GM12874 (cell line): ENCODE data around the gene ACTL9.

Source experiments
- CTCF ChIP-seq: IDR thresholded peaks from 2 replicates; pipeline ENCODE4 v1.5.1; 2011; ENCODE audit warnings: low read depth, mild to moderate bottlenecking, control low read depth, low read length, moderate library complexity; ENCODE audit not compliant: insufficient read depth

The ACTL9 gene

GRCh38 chr19:8695501-8695900 is 3.1 kb downstream of the ACTL9 start:
- no peak for TF ChIP-seq CTCF

DNA sequence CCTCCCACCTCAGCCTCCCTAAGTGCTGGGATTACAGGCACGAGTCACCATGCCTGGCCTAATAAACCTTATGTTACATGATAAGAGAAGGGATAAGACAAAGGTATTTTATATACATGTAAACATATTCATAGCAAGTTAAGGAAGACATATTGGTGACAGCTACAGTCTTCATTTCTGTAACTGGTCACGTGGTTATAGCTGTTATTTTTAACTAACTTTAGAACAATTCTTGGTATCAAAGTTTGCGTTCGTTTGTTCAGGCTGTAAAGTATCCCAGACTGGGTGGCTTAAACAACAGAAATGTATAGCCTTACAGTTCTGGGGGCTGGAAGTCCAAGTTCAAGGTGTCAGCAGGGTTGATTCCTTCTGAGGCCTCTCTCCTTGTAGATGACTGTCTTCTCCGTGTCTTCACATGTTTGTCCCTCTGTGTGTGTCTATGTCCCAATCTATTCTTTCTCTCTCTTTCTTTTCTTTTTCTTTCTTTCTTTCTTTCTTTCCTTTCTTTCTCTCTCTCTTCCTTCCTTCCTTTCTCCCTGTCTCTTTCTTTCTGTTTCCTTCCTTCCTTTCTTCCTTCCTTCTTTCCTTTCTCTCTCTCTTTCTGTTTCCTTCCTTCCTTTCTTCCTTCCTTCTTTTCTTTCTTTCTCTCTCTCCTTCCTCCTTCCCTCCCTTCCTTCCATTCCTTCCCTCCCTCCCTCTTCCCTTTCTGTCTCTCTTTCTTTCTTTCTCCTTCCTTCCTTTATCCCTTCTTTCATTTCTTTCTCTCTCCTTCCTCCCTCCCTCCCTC is 7.6 kb downstream of the ACTL9 start:
- no peak for TF ChIP-seq CTCF

DNA sequence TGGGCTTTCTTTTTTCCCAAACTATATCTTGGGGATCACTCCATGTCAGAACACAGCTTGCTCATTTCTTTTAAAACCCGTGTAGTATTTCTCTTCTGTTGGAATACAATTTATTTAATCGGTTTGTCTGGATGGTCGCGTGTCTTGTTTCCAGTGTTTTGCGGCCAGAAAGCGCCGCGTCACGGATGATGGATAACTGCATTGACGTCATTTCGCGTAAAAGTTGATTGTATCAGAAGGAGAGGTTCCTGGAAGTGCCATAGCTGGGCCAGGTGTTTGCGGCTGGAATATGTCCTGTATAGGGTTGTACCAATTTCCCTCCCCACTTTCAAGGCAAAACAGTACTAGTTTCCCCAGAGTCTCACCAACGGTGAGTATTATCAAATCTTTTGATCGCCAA is 9.7 kb downstream of the ACTL9 start:
- no peak for TF ChIP-seq CTCF

GRCh38 chr19:8686549-8686948 is 12.0 kb downstream of the ACTL9 start:
- TF ChIP-seq CTCF = no peak

DNA sequence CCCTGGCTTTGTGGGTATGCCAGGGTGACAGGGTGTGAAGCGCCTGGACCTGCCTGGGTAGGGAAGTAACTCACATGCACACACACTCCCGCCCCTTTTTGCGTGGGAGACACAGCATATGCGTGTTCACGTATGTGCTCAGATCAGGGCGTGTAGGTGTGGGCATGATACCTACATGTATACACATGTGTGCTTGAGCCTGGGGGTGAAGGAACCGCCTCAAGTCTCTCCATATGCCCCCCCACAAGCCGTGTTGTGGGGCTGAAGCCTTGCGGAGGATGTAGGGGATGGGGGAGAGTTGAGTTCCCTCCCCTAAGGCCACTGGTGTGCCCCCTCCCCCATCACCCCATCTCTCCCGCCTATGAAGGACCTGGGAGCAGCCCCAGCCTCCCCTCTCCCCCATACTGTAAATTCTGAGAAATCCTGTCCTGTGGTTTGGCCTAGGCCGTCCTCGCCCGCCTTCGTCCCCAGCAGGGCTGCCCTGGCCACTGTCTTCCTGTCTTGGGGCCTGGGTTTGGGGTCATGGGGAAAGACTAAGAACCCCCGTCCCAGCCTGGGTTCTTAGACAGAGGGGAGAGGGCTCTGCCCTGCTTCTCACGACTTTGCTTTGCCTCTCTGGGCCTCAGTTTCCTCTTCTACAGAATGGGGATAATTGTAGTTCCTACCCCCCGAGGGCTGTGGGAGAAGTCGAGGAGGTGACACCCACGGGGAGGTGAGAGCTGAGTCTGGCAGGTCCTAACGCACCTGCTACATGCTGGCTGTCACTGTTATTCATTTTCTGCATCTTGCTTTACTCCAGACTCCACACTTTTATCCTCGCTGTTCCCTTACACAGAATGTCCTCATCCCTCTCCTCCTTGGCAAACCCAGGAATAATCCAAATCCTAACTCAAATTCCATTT is 14.3 kb downstream of the ACTL9 start:
- TF ChIP-seq CTCF = no peak

DNA sequence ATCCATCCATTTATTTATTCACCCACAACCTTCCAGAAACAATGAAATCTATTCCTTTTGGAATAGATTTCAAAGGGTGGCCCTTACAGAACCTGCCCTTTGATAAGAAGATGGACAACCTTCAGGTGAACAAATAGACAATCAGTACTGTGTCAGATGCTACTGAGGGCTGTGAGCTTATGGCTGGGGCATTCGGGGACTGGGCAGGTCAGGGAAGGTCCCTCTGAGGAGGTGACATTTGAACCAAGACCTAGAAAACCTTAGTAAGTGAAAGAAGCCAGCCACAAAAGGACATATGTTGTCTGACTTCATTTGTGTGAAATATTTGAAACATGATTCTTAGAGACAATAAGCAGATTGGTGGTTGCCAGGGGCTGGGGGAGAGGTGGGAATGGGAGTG is 15.7 kb downstream of the ACTL9 start:
- no peak for TF ChIP-seq CTCF

DNA sequence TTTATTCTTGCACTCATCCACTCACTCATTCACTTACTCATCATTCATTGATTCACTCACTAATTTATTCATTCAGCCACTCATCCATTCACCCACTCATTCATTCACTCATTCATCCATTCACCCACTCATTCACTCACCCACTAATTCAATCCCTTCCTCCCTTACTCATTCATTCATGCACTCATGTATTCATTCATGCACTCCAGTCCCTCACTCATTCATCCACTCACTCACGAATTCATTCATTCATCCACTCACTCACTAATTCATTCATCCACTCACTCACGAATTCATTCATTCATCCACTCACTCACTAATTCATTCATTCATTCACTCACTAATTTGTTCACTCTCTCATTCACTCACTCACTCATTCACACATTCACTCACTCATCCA is 16.1 kb downstream of the ACTL9 start:
- no peak for TF ChIP-seq CTCF
